T-helper 2 cell treated with Interferon-gamma antibody and Interleukin-4, amounts not matched to agents 5 μg/mL and 100 μg/mL, for 36 hours (primary cell): ENCODE results near the gene ADAM10.
"Not testable (repeated sequence)": the region's sequence is repeated elsewhere in the genome, so short reads cannot be mapped to it uniquely, and the experiment has no call there.

Experiments used
- DNase-seq: peaks from one replicate; pipeline ENCODE4 v3.0.0; 2021; ENCODE audit warnings: low spot score
- H3K27ac Mint-ChIP-seq: one replicate; pipeline ENCODE4 v1.8.0; 2021; ENCODE audit warnings: mild to moderate bottlenecking, mixed read lengths
- H3K27me3 Mint-ChIP-seq: one replicate; pipeline ENCODE4 v1.8.0; 2021; ENCODE audit warnings: low read depth, mixed read lengths
- H3K36me3 Mint-ChIP-seq: one replicate; pipeline ENCODE4 v1.8.0; 2021; ENCODE audit warnings: low read depth, mixed read lengths
- H3K4me1 Mint-ChIP-seq: one replicate; pipeline ENCODE4 v1.8.0; 2021; ENCODE audit warnings: low read depth, mixed read lengths
- H3K4me3 Mint-ChIP-seq: one replicate; pipeline ENCODE4 v1.8.0; 2022; ENCODE audit warnings: mild to moderate bottlenecking, moderate library complexity, mixed read lengths
- H3K9me3 Mint-ChIP-seq: one replicate; pipeline ENCODE4 v1.8.0; 2021; ENCODE audit warnings: mixed read lengths

The ADAM10 gene

DNA sequence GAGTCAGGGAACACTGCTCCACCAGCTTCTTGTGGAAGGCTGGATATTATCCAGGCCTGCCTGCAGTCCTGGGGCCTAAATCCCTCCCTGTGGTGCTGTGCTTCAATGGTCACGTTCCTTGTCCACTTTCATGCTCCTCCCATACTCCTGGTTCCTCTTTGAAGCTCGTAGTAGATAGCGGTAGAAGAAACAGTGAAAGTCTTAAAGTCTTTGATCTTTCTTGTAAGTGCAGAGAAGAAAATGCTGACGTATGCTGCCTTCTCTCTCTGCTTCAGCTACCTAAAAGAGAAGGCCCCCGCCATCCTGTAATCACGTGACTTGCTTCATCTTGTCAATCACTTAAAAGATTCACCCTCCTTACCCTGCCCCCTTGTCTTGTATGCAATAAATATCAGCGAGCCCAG is 19.1 kb upstream of the ADAM10 start:
- H3K27ac Mint-ChIP-seq, H3K9me3 Mint-ChIP-seq, DNase-seq, H3K36me3 Mint-ChIP-seq, H3K4me3 Mint-ChIP-seq, H3K27me3 Mint-ChIP-seq: not testable (repeated sequence)
- peaks cover 17% of the 10 kb centered on the region for H3K4me1 Mint-ChIP-seq

DNA sequence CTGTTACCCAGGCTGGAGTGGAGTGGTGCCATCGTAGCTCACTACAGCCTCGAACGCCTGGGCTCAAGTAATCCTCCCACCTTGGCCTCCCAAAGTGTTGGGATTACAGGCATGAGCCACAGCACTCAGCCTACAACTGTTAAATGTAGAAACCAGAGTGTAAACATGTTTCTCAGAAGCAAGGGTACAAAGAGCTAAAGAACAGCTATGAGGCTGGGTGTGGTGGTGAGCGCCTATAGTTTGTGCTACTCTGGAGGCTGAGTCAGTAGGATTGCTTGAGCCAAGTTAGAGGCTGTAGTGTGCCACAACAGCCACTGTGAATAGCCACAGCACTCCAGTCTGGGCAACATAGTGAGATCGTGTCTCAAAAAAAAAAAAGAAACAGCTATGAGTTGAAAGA is 16.8 kb upstream of the ADAM10 start:
- peaks cover 17% of the 10 kb centered on the region for H3K4me1 Mint-ChIP-seq
- no peaks in the 10 kb centered on the region for H3K27me3 Mint-ChIP-seq
- peaks cover 2% of the 10 kb centered on the region for H3K36me3 Mint-ChIP-seq
- H3K4me3 Mint-ChIP-seq, result no peak overlapping the region
- H3K27ac Mint-ChIP-seq, result no peak overlapping the region
- H3K9me3 Mint-ChIP-seq, result peaks cover 13% of the 10 kb centered on the region
- no peak for DNase-seq

DNA sequence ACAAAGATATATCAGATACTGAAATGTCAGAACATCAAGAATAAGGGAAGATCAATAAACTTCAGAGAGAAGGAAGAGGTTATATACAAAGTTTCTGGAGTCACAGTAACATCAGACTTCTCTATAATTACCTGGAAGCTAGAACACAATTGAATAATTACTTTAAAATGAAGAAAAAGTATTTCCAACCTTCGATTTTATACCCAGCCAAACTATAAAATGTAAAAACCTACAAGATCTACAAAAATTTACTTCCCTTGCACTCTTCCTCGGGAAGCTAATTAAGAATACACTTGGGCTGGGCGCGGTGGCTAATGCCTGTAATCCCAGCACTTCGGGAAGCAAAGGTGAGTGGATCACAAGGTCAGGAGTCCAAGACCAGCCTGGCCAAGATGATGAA is 15.0 kb upstream of the ADAM10 start:
- H3K4me3 Mint-ChIP-seq, result no peak overlapping the region
- peaks cover 2% of the 10 kb centered on the region for H3K36me3 Mint-ChIP-seq
- no peak for DNase-seq
- peaks cover 13% of the 10 kb centered on the region for H3K9me3 Mint-ChIP-seq
- H3K4me1 Mint-ChIP-seq, result peaks cover 19% of the 10 kb centered on the region
- no peaks in the 10 kb centered on the region for H3K27me3 Mint-ChIP-seq
- no peak overlapping the region for H3K27ac Mint-ChIP-seq

DNA sequence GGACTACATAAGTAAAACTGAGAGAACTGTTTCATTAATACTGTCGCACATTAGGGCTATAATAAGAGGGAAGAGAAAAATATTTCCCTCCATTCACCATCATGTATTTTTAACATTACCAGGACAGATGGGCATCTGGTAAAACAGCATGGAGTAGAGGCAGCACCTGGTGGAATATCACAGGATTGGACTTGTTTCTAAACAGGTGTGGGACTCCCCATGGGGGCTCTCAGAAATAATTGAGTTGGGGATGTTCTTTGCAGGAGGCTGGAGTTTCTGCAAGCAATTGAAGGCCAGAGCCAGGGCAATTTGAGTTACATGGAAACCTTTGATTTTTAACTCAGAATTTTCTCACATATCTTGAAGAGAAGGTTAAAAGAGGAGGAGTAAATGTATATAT is 13.2 kb upstream of the ADAM10 start:
- peaks cover 17% of the 10 kb centered on the region for H3K4me1 Mint-ChIP-seq
- peaks cover 13% of the 10 kb centered on the region for H3K9me3 Mint-ChIP-seq
- H3K27ac Mint-ChIP-seq, result no peak overlapping the region
- peaks cover 2% of the 10 kb centered on the region for H3K36me3 Mint-ChIP-seq
- no peak for DNase-seq
- no peak overlapping the region for H3K4me3 Mint-ChIP-seq
- H3K27me3 Mint-ChIP-seq, result no peaks in the 10 kb centered on the region

DNA sequence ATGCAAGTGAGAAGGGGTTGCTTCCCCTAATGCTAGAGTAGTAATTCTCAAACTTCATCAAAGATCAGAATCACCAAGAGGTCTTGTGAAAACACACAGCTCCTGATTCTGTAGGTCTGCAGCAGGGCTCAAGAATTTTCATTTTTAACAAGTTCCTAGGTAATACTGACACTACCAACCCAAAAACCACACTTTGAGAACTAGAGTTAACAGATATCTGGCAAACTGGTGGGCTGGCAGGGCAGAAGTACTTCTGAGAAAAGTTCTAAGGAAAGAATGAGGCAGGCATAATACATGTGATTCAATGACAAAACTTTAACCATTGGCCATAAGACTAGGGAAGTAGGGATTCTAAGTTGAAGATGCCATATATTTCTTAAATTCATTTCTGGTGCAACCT is 12.8 kb upstream of the ADAM10 start:
- no peak overlapping the region for H3K27ac Mint-ChIP-seq
- H3K36me3 Mint-ChIP-seq, result peaks cover 2% of the 10 kb centered on the region
- no peaks in the 10 kb centered on the region for H3K27me3 Mint-ChIP-seq
- no peak for DNase-seq
- no peak overlapping the region for H3K4me3 Mint-ChIP-seq
- peaks cover 13% of the 10 kb centered on the region for H3K9me3 Mint-ChIP-seq
- H3K4me1 Mint-ChIP-seq, result peaks cover 17% of the 10 kb centered on the region

DNA sequence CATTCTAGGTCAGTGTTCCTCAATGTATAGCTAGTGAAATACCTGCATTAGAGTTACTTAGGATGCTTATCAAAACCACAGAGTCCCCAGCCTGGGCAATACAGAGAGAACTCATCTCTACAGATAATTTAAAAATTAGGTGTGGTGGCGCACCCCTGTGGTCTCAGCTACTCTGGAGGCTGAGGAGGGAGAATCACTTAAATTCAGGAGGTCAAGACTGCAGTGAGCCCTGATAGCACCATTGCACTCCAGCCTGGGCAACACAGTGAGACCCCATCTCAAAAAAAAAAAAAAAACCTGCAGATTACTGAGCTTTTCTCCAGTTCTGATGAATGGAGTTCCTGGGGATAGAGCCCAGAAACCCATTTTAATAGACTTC is 11.5 kb upstream of the ADAM10 start:
- Mint-ChIP-seq H3K4me3 (no peak overlapping the region), H3K27me3 (no peaks in the 10 kb centered on the region), H3K9me3 (peaks cover 13% of the 10 kb centered on the region), H3K4me1 (peaks cover 17% of the 10 kb centered on the region), H3K27ac (no peak overlapping the region), H3K36me3 (peaks cover 2% of the 10 kb centered on the region)
- no peak for DNase-seq

DNA sequence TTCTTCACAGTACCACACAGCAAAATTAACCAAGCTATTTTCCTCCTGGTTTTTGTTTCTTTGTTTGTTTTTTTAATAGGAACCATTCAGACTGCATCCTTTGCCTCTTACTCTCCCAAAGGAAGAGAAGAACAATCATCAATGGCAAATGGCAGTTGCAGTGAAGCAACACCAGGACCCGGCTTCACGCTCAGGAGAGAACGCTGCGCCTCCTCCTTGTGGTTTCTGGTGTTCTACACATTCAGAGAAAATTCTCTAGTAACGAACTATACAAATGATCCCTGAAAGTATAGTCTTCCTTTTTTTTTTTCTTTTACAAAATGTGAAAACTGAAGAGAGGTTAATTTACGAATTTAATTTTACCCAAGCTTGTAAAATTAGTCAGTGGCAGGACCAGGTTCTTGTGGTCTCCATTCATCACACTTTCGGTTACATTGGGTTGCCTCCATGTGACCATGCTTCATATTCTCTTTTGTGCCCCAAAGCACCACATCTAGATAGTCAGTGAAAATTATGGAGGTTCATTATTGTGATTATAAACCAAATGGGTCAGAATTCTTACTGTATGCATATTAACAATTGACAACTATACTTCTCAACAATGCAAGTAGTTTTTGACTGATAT is 11.0 kb upstream of the ADAM10 start:
- no peak for DNase-seq
- peaks cover 17% of the 10 kb centered on the region for H3K4me1 Mint-ChIP-seq
- H3K4me3 Mint-ChIP-seq, result no peak overlapping the region
- H3K27me3 Mint-ChIP-seq, result no peaks in the 10 kb centered on the region
- no peak overlapping the region for H3K27ac Mint-ChIP-seq
- H3K36me3 Mint-ChIP-seq, result peaks cover 2% of the 10 kb centered on the region
- peaks cover 13% of the 10 kb centered on the region for H3K9me3 Mint-ChIP-seq

DNA sequence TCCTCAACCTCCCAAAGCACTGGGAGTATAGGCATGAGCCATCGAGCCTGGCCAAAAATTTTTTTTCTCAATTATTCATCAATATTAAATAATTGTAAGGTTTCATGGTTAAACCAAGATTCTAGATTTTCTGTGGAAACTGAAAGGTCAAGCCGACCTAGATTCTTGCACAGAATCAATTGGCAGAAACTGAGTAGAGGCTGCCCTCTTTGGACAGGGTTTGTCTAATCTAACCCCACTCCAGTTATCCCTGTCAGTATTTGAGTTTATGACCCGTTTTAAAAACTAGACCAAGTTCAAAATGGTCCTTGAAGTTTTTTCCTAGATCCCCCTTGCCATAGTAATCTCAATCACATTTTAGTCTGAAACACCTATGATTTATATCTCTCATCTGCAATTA is 8.6 kb upstream of the ADAM10 start:
- Mint-ChIP-seq H3K4me1 (peaks cover 19% of the 10 kb centered on the region), H3K36me3 (no peaks in the 10 kb centered on the region), H3K27me3 (no peaks in the 10 kb centered on the region), H3K9me3 (peaks cover 2% of the 10 kb centered on the region), H3K4me3 (no peak overlapping the region), H3K27ac (no peak overlapping the region)
- no peak for DNase-seq

DNA sequence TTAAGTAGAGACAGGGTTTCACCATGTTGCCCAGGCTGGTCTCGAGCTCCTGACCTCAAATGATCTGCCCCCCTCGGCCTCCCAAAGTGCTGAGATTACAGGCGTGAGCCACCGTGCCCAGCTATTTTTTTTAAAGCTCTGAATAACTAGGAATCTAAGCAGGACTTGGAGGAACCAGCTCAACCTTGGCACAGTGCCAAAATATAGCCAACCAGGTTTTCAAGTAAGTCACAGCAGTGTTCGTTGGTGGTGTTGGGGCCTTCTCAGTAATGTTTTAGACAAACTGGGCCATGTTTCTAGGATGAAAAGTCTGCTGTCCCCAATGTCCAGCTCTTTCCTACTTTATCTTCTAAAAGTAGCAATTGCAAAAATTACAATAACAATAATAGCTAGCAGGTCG is 6.4 kb upstream of the ADAM10 start:
- H3K27ac Mint-ChIP-seq, result no peak overlapping the region
- H3K27me3 Mint-ChIP-seq, result no peaks in the 10 kb centered on the region
- peaks cover 16% of the 10 kb centered on the region for H3K4me1 Mint-ChIP-seq
- DNase-seq, result no peak
- no peaks in the 10 kb centered on the region for H3K36me3 Mint-ChIP-seq
- no peaks in the 10 kb centered on the region for H3K9me3 Mint-ChIP-seq
- H3K4me3 Mint-ChIP-seq, result no peak overlapping the region

DNA sequence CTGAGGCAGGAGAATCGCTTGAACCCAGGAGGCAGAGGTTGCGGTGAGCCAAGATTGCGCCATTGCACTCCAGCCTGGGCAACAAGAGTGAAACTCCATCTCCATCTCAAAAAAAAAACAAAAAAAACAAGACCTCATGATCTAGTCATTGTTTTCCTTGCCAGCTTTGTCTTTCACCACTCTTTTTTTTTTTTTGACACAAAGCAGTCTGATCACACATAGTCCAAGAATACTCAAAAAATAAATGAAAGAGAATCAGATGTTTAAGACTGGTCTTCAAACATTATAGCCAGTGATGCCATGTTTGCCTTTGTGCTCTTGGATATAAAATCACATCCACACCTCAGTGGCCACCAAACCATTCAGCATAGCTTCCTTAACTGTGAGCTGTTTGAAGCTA is 5.8 kb upstream of the ADAM10 start:
- H3K9me3 Mint-ChIP-seq, result no peaks in the 10 kb centered on the region

DNA sequence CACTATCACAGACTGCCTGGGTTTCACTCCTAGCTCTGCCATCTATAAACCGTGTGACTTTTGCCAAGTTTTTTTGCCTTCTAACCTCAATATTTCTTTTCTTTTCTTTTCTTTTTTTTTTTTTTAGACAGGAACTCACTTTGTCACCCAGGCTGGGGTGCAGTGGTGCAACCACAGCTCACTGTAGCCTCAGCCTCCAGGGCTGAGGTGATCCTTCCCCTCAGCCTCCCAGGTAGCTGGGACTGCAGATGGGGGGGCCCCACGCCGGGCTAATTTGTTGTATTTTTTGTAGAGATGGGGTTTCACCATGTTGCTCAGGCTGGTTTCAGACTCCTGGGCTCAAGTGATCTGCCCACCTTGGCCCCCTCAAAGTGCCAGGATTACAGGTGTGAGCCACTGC is 3.2 kb upstream of the ADAM10 start:
- no peak for DNase-seq
- H3K27me3 Mint-ChIP-seq, result no peaks in the 10 kb centered on the region
- H3K4me3 Mint-ChIP-seq, result no peak overlapping the region
- peaks cover 13% of the 10 kb centered on the region for H3K4me1 Mint-ChIP-seq
- H3K9me3 Mint-ChIP-seq, result no peaks in the 10 kb centered on the region
- peaks cover 8% of the 10 kb centered on the region for H3K36me3 Mint-ChIP-seq
- no peak overlapping the region for H3K27ac Mint-ChIP-seq

More for the DNA sequence above, 5.8 kb upstream of the ADAM10 start:
- H3K4me1 Mint-ChIP-seq, result peaks cover 15% of the 10 kb centered on the region
- no peak overlapping the region for H3K27ac Mint-ChIP-seq
- H3K27me3 Mint-ChIP-seq, result no peaks in the 10 kb centered on the region
- no peaks in the 10 kb centered on the region for H3K36me3 Mint-ChIP-seq
- DNase-seq, result no peak
- H3K4me3 Mint-ChIP-seq, result no peak overlapping the region

DNA sequence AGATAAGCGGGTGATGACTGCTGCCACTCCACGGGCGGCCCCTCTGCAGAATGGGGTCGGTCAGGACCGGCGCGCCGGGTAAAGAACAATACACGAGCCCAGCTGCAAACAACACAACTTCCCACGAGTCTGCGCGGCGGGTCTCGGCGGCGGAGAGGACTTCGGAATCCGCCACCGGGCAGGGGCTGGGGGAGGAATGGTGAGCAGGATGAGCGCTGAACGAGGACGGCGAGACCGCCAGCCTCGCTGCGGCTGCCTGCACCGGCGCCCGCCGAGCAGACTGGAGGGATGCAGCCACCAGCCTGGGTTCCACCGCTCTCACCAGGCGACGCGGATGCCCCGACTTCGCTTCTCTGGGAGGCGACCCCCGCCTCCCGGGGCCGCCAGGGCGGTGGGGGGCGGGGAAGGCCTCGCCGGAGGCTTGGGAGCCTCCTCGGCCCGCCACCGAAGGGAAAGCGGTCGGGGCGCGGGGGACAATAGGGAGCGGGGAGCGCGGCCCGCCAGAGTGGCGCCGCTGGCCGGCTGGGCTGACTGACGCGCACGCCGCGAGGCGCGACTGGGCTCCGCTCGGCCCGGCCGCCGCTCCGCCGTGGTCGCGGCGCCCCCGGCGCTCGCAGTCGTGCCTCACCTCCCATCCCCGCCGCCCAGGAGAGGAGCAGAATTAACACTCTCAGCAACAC is 515 bp downstream of the ADAM10 start:
- peak; percentile 45 for DNase-seq

DNA sequence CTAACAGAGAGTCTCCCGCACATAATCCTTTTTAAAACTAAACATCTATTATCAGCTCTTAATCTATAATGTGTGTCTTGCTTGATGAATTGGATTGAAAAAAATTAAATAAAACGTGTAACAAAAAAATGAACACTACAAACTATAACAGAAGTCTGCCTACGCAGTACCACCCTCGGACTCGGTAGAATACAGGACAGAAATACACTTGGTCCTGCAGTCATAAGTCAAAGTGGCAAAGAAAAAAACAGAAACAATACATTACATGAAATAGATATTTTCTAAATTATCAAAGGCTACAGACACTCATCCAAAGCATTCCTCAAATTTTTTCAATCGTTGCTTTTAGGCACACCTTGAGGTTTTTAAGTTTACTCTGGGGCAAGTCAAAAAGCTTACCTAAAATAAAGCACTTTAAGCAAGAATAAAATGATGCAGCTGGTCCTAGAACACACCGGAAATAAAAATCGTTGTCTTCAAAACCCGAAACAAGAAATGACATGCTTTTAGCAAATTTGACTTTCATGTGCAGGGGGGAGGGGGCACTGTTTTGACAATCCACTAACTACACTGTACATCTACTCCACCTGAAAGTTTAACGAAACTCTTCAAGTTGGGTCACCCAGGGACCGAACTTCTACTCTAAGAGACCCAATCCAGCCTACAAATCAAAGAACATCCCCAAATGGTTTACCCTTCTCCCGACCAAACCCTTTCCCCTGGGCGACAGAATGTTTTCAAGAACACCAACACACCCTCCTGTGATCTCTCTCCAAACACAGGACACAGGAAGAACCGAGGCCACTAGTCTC is 1.3 kb downstream of the ADAM10 start:
- Mint-ChIP-seq H3K4me3 (peak overlapping the region; percentile 98), H3K36me3 (peaks cover 27% of the 10 kb centered on the region), H3K27ac (peak overlapping the region; percentile 91), H3K4me1 (peaks cover 32% of the 10 kb centered on the region), H3K9me3 (no peaks in the 10 kb centered on the region), H3K27me3 (no peaks in the 10 kb centered on the region)
- DNase-seq, result peak; percentile 53

More for the DNA sequence above, 515 bp downstream of the ADAM10 start:
- H3K27me3 Mint-ChIP-seq, result no peaks in the 10 kb centered on the region
- H3K9me3 Mint-ChIP-seq, result no peaks in the 10 kb centered on the region
- peaks cover 29% of the 10 kb centered on the region for H3K4me1 Mint-ChIP-seq
- peaks cover 23% of the 10 kb centered on the region for H3K36me3 Mint-ChIP-seq
- peak overlapping the region; percentile 99 for H3K27ac Mint-ChIP-seq
- peak overlapping the region; percentile 98 for H3K4me3 Mint-ChIP-seq

DNA sequence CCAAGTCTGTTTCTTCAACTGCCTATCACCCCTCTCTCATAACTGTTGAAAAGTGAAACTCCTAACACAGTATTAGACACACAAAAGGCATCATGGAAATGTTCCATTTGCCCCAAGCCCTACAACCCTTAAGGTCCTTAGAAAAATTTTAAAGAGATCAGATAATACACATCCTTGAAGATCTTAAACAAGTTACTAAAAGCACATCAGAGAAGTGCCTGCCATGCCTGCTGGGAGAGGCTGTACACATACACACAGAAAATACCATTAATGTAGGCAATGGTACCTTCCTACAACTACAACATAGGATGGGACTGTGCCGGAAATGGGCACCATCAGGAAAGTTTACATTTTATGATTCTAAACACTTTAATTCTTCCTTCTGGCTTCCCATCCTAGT is 3.3 kb downstream of the ADAM10 start:
- Mint-ChIP-seq H3K27me3 (no peaks in the 10 kb centered on the region), H3K4me3 (peak overlapping the region; percentile 65), H3K4me1 (peaks cover 46% of the 10 kb centered on the region), H3K36me3 (peaks cover 36% of the 10 kb centered on the region), H3K9me3 (no peaks in the 10 kb centered on the region), H3K27ac (no peak overlapping the region)
- DNase-seq, result no peak
